Suprapubic skin (tissue), 4 donors: Measurements from ENCODE around the gene USP26. TPM values are rescaled to one million over a fixed set of nuclear protein-coding genes. Genes with fewer than 3 reads are reported as not detected.

Source experiments
- DNase-seq, 2 donors: peaks; one replicate each; pipeline ENCODE4 v3.0.0-alpha.2; 2019; ENCODE audit warnings: low spot score in 2 of 2
- H3K27ac ChIP-seq: fragments of 200-600 bp; sonication (generic); one replicate; pipeline ENCODE4 v1.5.1; 2019
- H3K27me3 ChIP-seq: fragments of 200-600 bp; sonication (generic); one replicate; pipeline ENCODE4 v1.5.1; 2019
- H3K36me3 ChIP-seq: fragments of 200-600 bp; sonication (generic); one replicate; pipeline ENCODE4 v1.5.1; 2019
- H3K4me1 ChIP-seq: fragments of 200-600 bp; sonication (generic); one replicate; pipeline ENCODE4 v1.5.1; 2019
- H3K4me3 ChIP-seq: fragments of 200-600 bp; sonication (generic); one replicate; pipeline ENCODE4 v1.5.1; 2019; ENCODE audit warnings: mild to moderate bottlenecking
- H3K9me3 ChIP-seq: fragments of 200-600 bp; sonication (generic); one replicate; pipeline ENCODE4 v1.5.1; 2019
- CTCF ChIP-seq, 2 donors: fragments of 200-600 bp in 1 of 2; fragments of 450-650 bp in 1 of 2; sonication (generic) in 1 of 2; IDR thresholded peaks; one replicate each; pipeline ENCODE4 v1.5.1; 2016 to 2019; ENCODE audit warnings: antibody characterized with exemption in 2 of 2, mild to moderate bottlenecking in 1 of 2, moderate library complexity in 1 of 2
- EP300 ChIP-seq: sonication (generic); formaldehyde crosslinking; IDR thresholded peaks from one replicate; pipeline ENCODE4 v1.6.1; 2017; ENCODE audit warnings: antibody characterized with exemption
- POLR2A ChIP-seq, 2 donors: fragments of 450-650 bp; IDR thresholded peaks; one replicate each; pipeline ENCODE4 v1.6.1; 2017; ENCODE audit warnings: antibody characterized with exemption in 2 of 2, mild to moderate bottlenecking in 2 of 2, moderate library complexity in 2 of 2
- POLR2AphosphoS5 ChIP-seq, 3 donors: sonication (generic); formaldehyde crosslinking; IDR thresholded peaks; one replicate each; pipeline ENCODE4 v1.6.1; 2017; ENCODE audit warnings: antibody characterized with exemption in 3 of 3
- WGBS: methylation state at CpG from one replicate; pipeline ENCODE4 v1.1.5; 2018; 5-methylcytosine and 5-hydroxymethylcytosine counted together
- total RNA-seq, 4 donors: library from RNA; depleted of rRNA; stranded (reverse); fragments of >200 nt; gene quantifications; one replicate each; pipeline ENCODE4 v1.1.0, GENCODE V29; 2016

The USP26 gene
- total RNA-seq, 4 donors from 2014 or later = not detected

DNA sequence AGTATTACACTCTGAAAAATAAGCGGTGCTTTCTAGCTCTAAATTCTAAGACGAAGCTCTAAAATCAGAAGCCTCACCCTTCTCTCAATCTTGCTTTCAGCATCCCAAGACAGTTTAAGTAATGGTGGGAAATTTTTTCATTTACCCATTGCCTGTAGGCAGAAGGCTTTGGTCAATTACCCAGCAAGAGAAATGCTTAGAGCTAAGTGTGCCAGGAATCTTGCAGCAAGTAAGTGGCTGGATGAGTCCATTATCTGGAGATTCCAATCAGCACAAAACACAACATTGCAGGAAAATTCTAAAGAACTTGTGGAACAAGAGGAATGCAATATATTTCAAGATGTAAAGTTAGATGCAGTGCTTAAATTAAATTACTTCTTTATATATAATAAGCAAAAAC lies 28.4 kb downstream of the USP26 start:
- Histone ChIP-seq H3K9me3 (no peaks in the 10 kb centered on the region), H3K36me3 (no peaks in the 10 kb centered on the region), H3K27me3 (no peaks in the 10 kb centered on the region), H3K27ac (no peak overlapping the region), H3K4me1 (no peaks in the 10 kb centered on the region), H3K4me3 (no peak overlapping the region)
- 71% methylated on average over 2 of the region's 2 CpGs for WGBS
- DNase-seq = no peak
- no peak for TF ChIP-seq EP300
- TF ChIP-seq CTCF (IDR thresholded peaks at IDR 0.05) = no peak
- TF ChIP-seq POLR2AphosphoS5 (IDR thresholded peaks at IDR 0.05) = no peak
- no peak for TF ChIP-seq POLR2A (IDR thresholded peaks at IDR 0.05)

- no peak overlapping the region for H3K4me3 ChIP-seq
- H3K4me1 ChIP-seq = no peaks in the 10 kb centered on the region
- no peaks in the 10 kb centered on the region for H3K36me3 ChIP-seq
- no peak for DNase-seq
- no peaks in the 10 kb centered on the region for H3K27me3 ChIP-seq
- no peaks in the 10 kb centered on the region for H3K9me3 ChIP-seq
- WGBS = 55% methylated on average over 1 of the region's 1 CpG
- TF ChIP-seq POLR2A (IDR thresholded peaks at IDR 0.05) (no peak), CTCF (IDR thresholded peaks at IDR 0.05) (no peak), EP300 (no peak), POLR2AphosphoS5 (IDR thresholded peaks at IDR 0.05) (no peak)
- no peak overlapping the region for H3K27ac ChIP-seq
Observed at GRCh38 chrX:133056341-133056740, 40.6 kb downstream of the USP26 start.

DNA sequence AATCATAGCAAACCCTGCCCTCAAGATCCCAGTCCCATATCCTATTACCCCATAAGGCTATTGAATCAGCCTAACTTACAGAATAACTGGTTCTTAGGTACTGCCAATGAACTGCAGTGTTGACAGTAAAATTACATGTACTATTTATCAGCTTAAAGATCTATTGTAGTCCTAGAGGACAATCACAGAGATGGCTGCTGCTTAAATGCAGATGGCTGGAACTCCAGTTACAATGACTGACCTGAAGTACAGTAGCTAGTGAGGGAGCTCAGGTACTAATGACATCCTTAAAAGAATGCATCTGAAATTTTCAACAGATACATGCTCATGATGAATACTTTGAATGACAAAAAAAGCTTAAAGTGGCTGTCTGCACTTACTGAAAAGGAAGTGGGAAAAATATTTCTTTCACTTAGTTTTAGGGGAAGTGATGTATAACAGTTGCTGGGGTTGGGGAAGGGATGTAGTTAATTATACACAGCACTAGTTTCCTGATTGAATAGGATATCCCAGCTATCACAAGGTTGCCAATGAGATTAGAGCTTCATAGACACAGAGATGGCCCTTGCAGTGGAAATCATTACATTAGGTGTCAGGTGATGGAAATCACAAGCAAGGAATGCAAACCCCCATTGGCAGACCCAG lies 42.0 kb downstream of the USP26 start:
- Histone ChIP-seq H3K36me3 (no peaks in the 10 kb centered on the region), H3K9me3 (no peaks in the 10 kb centered on the region), H3K27me3 (no peaks in the 10 kb centered on the region), H3K4me1 (no peaks in the 10 kb centered on the region), H3K4me3 (no peak overlapping the region), H3K27ac (no peak overlapping the region)
- DNase-seq = no peak
- TF ChIP-seq POLR2A (IDR thresholded peaks at IDR 0.05) (no peak), POLR2AphosphoS5 (IDR thresholded peaks at IDR 0.05) (no peak), CTCF (IDR thresholded peaks at IDR 0.05) (no peak), EP300 (no peak)

DNA sequence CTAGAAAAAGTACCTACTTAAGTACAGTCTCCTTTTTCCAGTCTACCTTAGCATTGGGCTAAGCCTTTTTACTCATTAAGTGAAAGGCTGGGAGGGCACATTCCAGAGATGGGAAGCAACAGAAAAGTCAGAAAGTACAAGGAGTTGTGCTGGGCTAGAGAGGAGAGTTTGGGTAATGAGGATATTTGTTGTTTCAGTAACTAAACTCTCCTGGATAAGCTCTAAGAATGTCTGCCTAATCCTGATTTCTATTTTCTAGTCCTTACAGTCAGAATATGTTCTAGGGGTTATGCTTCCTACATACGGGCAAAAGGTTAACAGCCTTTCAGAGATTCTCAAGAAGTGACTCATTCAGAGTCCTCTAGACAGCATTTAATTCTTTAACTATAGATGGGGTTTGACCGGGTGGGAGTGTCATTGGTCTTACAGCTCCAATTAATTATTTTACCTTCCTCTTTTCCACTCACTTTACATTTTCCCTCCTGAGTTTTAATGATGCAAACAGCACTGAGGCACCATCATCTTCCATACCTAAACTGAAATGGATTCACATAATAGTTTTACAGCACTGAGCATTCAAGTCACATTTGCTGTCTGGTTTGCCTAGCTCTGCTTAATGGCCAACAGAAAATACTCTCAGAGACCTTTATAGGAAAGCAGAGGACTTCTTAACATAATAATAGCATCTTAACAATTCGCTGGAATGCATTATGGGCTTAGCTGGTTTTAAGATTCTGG lies 42.9 kb downstream of the USP26 start:
- Histone ChIP-seq H3K9me3 (no peaks in the 10 kb centered on the region), H3K27me3 (no peaks in the 10 kb centered on the region), H3K27ac (no peak overlapping the region), H3K4me1 (no peaks in the 10 kb centered on the region), H3K4me3 (no peak overlapping the region), H3K36me3 (no peaks in the 10 kb centered on the region)
- DNase-seq = no peak
- 57% methylated on average over 3 of the region's 3 CpGs for WGBS
- TF ChIP-seq CTCF (IDR thresholded peaks at IDR 0.05) = no peak
- TF ChIP-seq EP300 = no peak
- no peak for TF ChIP-seq POLR2A (IDR thresholded peaks at IDR 0.05)
- TF ChIP-seq POLR2AphosphoS5 (IDR thresholded peaks at IDR 0.05) = no peak

DNA sequence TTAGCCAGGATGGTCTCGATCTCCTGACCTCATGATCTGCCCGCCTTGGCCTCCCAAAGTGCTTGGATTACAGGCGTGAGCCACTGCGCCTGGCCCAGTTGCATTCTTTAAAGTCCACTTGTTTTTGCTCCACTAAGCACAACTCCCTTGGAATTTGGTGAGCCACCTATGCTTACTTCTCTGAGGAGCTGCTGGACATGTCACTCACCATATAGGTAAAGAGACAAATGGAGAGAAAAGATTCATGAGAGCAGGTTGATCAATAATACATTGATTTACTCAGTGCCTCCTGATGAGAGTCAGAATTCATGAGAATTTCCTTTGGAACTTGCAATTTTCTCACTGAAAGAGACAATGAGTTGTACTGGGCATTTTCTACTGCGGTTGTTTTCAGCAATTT lies 48.2 kb downstream of the USP26 start:
- WGBS = 81% methylated on average over 5 of the region's 5 CpGs

More for the DNA sequence above, 48.2 kb downstream of the USP26 start:
- H3K4me3 ChIP-seq = no peak overlapping the region
- no peaks in the 10 kb centered on the region for H3K4me1 ChIP-seq
- TF ChIP-seq EP300 = no peak
- no peak for TF ChIP-seq POLR2AphosphoS5 (IDR thresholded peaks at IDR 0.05)
- no peak for TF ChIP-seq POLR2A (IDR thresholded peaks at IDR 0.05)
- TF ChIP-seq CTCF (IDR thresholded peaks at IDR 0.05) = no peak
- no peak overlapping the region for H3K27ac ChIP-seq
- no peaks in the 10 kb centered on the region for H3K9me3 ChIP-seq
- H3K27me3 ChIP-seq = no peaks in the 10 kb centered on the region
- no peak for DNase-seq
- no peaks in the 10 kb centered on the region for H3K36me3 ChIP-seq
